LNCaP clone FGC (cell line): ENCODE results near the gene CD96.

ENCODE experiments used
- DNase-seq: peaks from one replicate; pipeline ENCODE4 v3.0.0-alpha.2; 2011; ENCODE audit warnings: low read depth
- H3K4me3 ChIP-seq: 2 replicates; pipeline ENCODE4 v1.5.1; 2011; ENCODE audit warnings: mild to moderate bottlenecking, low read depth, low read length, control low read depth
- CTCF ChIP-seq: IDR thresholded peaks from 2 replicates; pipeline ENCODE4 v1.5.1; 2012; ENCODE audit warnings: mild to moderate bottlenecking; ENCODE audit not compliant: control insufficient read depth, insufficient read depth; ENCODE audit errors: extremely low read depth

The CD96 gene

GRCh38 chr3:111691293-111691909, 149.4 kb downstream of the CD96 start:
- H3K4me3 ChIP-seq: no peak overlapping the region
- TF ChIP-seq CTCF: peak; percentile 63
- no peak for DNase-seq

DNA sequence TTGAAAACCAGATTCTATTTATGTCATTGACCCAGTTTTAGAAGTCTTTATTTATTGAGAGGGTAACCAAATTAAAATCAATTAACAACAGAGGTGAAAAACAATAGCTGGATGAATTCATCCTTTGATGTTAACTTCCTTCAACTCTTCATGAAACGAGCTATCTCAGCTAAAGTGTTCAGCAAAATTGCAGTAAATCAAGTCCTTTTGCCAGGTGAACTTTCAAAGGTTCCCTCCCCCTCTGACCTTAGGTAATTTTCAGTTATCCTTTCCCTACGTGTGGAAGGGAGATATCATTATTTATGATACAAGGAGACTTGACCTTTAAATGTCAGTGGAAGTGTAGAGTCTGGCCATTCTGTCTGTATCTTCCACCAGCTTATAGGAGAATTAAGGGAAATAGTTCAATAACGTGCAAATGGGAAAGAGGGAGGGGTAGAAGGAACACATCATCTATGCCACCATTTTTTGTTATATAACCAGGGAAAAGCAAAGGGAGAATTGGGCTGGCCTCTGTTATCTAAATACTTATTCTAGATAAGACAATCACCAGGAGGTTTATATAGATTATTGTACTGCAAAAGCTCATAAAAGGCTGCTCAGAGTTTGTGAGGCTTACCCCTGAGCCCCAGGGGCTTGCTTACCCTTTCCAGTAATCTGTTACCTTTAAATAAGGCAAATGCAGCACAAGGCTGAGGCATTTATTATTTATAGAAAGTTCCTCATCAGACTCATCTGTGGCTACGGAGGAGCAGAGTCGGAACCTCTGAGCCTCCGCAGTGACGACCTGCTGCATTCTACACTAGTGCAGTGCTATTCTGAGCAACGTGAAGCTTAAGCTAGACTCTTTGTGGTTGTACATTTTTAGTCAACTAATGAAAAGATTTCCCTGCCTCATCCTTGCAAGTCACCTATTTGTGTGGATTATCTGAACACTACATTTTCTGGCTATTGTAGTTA, 150.9 kb downstream of the CD96 start:
- TF ChIP-seq CTCF: no peak
- no peak overlapping the region for H3K4me3 ChIP-seq
- DNase-seq: no peak

DNA sequence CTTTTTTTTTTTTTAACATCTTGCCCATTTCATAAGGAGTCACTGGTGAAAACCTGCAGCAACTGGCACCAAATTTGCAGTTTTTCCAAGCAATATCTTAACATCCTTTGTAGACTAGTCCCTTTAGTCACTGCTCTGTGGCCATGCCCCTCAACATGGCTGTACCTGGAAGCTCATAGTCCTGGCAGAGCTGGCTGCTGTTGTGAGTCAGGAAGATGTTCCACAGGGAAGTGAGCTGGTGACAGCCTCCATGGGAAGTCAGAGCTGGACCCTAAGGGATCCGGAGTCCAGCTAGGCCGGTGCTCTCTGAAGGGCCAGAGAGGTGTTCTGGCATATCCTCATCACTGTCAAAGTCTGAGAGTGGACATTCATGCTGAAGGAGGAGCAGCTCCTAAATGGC, 152.5 kb downstream of the CD96 start:
- no peak for DNase-seq
- H3K4me3 ChIP-seq: no peak overlapping the region
- TF ChIP-seq CTCF: no peak

- no peak for TF ChIP-seq CTCF
- no peak for DNase-seq
- H3K4me3 ChIP-seq: no peak overlapping the region
These were observed 153.7 kb downstream of the CD96 start for GRCh38 chr3:111695636-111696117.

GRCh38 chr3:111700054-111700453, 158.1 kb downstream of the CD96 start:
- H3K4me3 ChIP-seq: no peak overlapping the region
- no peak for DNase-seq
- TF ChIP-seq CTCF: no peak

- H3K4me3 ChIP-seq: no peak overlapping the region
- no peak for DNase-seq
- TF ChIP-seq CTCF: no peak
These were observed 159.4 kb downstream of the CD96 start for GRCh38 chr3:111701292-111701906.
